Stimulated activated CD4-positive, alpha-beta T cell treated with anti-CD3 and anti-CD28 coated beads, Interleukin-15, amount 100 ng/mL, for 48 hours (primary cell): ENCODE measurements around the gene NBEA.
"Not testable (repeated sequence)": the region's sequence is repeated elsewhere in the genome, so short reads cannot be mapped to it uniquely, and the experiment has no call there.

ENCODE experiments used
- DNase-seq, 2 donors: peaks; one replicate each; pipeline ENCODE4 v3.0.0-alpha.2; 2020; ENCODE audit warnings: low read depth in 2 of 2

Gene NBEA

DNA sequence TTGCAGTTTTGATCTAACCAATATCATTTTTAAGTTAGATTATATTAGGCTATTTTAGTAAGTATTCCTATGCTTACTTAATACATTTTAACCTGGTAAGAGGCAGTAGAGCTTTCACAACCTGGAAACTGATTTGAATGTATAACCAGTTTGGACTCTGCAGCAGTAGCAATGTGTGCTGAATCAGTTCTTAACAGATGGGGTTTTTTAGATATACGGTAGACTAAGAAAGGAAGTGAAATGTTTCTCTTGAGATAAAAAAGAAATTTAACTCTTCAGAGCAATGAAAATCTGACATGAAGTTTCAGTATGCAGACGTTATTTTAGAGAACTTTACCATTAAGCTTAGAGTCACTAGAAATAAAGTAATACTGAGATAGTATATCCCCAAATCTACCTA, 2.7 kb downstream of the NBEA start:
- no peak for DNase-seq

DNA sequence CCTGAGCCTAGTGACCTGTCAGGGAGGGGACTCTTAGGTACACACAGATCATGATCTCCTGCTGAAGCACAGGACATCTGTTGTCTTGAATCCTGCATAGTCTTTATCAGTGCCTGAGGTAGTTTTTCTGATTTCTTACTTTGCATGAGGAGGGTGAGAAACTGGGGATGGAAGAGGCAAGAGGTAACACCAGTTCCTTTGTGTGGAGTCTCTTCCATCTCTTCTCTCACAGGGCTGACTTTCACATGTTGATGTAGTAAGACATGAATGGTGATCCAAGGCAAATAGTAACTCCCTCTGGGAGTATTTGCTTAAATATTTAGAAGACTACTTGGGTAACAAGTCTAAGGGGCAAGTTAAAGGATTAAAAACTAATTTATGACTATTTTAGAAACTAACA, 9.5 kb downstream of the NBEA start:
- DNase-seq: no peak

DNA sequence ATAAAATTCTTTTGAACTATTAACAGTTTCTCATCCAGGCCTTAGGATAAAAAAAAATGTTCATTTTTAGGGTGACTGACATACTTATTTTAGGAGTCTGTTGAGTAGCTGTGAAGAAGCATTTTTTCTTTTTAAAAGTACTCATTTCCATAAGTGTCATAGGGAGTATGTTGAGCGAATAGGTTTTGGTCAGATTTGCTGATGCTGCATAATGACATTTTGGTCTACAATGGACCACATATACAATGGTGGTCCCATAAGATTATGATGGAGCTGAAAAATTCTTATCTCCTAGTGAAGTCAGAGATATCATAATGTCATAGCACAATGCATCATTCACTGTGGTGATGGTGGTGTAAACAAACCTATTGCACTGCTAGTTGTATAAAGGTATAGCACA, 17.4 kb downstream of the NBEA start:
- no peak for DNase-seq

DNA sequence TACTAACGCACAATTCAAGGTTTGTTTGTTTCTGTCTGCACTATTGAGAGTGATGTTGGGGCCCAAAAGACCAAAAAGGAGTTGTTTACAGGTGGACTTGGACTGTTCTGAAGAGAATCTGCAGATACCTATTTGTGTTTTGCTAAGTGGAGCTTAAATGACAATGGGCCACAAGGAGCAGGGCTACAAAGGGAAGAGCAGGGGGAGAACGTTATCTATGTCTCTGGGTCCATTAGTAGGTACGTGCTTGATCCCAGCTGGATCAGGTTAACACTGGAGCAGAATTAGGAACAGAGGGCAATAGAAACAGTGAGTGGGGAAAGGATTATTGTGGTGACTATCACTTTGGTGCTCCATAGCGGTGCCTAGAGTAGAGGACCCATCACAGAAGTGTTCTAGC, 22.5 kb downstream of the NBEA start:
- DNase-seq: no peak

DNA sequence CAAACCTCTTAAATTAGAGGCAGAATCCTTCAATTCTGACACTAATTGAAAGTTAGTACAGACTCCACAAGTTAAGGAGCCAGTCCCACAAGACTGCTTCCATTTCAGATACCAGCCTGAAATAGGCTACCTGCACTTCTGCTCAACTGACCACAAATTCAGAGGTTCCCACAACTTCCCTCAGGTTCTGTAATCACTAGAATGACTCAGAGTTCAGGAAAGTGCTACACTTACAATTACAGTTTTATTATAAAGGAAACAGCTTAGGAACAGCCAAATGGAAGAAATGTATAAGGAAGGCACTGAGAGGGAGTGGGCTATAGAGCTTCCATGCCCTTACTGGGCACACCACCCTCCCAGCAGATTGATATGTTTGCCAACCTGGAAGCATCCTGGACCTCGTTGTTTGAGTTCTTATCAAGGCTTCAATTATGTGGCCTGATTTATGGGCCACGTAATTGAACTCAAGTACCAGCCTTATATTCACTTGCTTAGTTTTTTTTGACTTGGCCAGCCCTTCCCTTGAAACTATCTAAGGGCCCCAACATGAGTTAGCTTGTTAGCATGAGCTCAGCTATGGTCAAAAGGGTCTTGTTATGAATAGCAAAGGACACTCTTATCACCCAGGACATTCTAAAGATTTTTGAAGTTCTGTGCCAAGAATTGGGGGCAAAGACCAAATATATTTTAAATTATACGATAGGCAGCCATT, 25.9 kb downstream of the NBEA start:
- DNase-seq: no peak

DNA sequence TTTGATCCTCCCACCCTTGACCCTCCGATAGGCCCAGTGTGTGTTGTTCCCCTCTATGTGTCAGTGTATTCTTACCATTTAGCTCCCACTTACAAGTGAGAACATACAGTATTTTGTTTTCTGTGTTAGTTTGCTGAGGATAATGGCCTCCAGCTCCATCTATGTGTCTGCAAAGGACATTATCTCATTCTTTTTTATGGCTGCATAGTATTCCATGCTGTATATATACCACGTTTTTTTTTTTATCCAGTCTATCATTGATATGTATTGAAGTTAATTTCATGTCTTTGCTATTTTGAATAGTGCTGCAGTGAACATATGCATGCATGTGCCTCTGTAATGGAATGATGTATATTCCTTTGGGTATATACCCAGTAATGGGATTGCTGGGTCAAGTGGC, 27.5 kb downstream of the NBEA start:
- not testable (repeated sequence) for DNase-seq

DNA sequence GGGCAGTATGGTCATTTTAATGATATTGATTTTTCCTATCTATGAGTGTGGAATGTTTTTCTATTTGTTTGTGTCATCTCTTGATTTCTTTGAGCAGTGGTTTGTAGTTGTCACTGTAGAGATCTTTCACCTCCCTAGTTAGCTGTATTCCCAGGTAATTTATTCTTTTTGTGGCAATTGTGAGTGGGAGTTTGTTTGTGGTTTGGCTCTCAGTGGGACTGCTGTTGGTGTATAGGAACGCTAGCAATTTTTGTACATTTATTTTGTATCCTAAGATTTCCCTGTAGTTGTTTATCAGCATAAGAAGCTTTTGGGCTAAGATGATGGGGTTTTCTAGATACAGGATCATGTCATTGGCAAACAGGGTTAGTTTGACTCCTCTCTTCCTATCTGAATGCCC, 28.9 kb downstream of the NBEA start:
- DNase-seq: no peak

DNA sequence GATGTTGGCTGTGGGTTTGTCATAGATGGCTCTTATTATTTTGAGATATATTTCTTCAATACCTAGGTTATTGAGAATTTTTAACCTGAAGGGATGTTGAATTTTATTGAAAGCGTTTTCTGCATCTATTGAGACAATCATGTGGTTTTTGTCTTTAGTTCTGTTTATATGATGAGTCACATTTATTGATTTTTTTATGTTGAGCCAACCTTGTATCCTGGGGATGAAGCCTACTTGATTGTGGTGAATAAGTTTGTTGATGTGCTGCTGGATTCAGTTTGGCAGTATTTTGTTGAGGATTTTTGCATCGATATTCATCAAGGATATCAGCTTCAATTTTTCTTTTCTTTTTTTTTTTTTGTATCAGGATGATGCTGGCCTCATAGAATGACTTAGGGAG, 29.4 kb downstream of the NBEA start:
- DNase-seq: no peak

DNA sequence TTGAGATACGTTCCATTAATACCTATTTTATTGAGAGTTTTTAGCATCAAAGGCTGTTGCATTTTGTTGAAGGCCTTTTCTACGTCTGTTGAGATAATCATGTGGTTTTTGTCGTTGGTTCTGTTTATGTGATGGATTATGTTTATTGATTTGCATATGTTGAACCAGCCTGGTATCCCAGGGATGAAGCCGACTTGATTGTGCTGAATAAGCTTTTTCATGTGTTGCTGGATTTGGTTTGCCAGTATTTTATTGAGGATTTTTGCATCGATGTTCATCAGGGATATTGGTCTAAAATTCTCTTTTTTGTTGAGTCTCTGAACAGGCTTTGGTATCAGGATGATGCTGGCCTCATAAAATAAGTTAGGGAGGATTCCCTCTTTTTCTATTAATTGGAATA, 43.1 kb downstream of the NBEA start:
- not testable (repeated sequence) for DNase-seq

DNA sequence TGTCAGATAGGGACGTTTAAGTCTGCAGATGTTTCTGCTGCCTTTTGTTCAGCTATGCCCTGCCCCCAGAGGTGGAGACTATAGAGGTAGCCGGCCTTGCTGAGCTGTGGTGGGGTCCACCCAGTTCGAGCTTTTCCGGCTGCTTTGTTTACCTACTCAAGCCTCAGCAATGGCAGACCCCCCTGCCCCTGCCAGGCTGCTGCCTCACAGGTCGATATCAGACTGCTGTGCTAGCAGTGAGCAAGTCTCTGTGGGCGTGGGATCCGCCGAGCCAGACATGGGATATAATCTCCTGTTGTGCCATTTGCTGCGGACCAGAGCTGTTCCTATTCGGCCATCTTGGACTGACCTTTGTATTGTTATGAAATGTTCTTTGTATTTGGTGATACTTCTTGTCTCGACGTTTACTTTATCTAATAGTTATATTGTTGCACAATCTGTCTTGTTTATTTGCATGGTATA, 46.3 kb downstream of the NBEA start:
- DNase-seq: no peak

DNA sequence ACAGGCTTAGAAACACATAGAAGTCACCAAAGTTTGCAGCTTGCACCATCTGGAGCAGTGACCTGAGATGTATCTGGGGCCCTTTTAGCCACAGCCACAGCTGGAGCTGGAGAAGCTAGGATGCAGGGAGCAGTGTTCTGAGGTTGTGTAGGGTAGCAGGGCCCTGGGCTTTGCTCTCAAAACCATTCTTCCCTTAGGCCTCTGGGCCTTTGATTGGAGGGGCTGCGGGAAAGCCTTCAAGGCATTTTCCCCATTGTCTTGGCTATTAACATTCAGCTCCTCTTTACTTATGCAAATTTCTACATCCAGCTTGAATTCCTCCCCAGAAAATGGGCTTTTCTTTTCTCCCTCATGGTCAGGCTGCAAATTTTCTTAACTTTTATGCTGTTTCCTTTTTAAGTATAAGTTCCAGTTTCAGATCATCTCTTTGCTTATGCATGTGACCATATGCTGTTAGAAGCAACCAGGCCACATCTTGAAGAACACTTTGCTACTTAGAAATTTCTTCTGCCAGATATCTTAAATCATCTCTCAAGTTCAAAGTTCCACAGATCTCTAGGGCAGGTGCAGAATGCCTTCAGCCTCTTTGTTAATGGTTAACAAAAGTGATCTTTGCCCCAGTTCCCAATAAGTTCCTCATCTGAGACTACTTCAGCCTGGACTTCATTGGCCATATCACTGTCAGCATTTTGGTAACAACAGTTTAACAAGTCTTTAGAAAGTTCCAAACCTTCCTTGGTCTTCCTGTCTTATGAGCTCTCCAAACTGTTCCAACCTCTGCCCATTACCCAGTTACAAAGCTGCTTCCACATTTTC, 48.5 kb downstream of the NBEA start:
- no peak for DNase-seq

DNA sequence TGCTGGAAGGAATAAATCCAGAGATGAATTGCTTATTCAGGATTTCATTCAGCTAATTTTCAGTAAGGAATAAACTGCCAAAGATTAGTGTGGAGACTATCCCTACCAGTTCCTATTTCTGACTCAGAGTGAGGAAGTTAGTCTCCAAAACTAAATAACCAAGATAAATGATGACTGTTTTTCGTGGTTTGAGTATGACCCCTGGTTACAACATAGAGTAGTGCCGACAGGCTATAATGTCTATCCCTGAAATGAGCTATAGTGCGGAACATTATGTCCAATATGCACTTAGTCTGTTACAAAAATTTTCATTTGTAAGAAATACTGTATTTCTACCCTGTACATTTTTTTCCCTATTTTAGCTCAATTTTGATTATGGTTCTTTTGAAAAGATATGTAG, 51.4 kb downstream of the NBEA start:
- DNase-seq: no peak

DNA sequence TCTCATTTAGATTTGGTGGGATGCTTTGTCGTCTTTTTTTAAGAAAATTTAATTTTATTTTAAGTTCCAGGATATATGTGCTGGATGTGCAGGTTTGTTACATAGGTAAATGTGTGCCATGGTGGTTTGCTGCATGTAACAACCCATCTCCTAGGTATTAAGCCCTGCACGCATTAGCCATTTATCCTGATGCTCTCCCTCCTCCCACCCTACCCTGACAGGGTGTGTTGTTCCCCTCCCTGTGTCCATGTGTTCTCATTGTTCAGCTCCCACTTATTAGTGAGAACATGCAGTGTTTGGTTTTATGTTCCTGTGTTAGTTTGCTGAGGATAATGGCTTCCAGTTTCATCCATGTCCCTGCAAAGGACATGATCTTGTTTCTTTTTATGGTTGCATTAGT, 61.7 kb downstream of the NBEA start:
- DNase-seq: not testable (repeated sequence)

DNA sequence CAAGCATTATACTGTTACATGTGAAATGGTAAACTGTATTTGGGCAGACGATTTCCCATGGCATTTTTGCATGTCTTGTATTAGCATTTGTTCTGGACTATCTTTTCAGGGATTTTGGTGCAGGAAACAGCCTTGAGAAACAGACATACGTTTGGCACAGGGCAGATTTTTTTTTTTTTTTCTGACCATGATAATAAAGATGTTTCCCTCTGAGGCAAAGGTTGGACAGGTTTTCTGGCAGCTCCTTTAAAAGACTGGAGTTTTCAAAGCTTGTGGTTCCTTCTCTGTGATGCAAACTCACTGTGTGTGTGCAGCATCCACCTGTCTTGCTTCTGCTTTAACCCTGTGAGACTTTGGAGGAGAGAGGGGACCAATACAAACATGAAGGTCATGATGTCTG, 63.0 kb downstream of the NBEA start:
- DNase-seq: no peak

DNA sequence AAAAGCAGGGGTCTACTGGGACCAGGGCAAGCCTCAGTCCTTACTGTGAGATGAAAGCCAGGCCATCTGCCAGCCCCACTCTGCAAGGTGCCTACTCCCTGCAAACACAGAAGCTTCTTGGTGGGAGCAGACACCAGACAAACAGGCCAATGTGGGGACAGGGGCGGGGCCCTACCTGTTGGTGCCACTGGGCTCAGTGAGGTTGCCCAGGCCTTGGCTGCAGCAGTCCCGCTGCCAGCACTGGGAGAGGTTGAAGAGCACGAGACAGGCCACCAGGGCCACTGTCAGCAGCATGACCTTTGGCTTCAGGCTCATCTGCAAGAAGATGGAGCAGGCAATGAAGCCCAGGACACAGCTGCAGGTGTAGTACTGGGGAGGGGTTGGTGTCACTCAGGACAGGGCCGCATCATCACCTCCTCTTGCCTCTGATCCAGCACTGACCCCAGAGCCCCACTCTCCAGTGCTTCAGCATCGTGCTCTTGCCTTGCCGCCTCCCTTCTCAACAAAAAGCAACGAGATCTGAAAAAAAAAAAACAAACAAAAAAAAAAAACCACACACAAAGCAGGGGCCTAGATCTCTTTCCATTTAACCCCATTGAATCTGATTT, 72.6 kb downstream of the NBEA start:
- no peak for DNase-seq

DNA sequence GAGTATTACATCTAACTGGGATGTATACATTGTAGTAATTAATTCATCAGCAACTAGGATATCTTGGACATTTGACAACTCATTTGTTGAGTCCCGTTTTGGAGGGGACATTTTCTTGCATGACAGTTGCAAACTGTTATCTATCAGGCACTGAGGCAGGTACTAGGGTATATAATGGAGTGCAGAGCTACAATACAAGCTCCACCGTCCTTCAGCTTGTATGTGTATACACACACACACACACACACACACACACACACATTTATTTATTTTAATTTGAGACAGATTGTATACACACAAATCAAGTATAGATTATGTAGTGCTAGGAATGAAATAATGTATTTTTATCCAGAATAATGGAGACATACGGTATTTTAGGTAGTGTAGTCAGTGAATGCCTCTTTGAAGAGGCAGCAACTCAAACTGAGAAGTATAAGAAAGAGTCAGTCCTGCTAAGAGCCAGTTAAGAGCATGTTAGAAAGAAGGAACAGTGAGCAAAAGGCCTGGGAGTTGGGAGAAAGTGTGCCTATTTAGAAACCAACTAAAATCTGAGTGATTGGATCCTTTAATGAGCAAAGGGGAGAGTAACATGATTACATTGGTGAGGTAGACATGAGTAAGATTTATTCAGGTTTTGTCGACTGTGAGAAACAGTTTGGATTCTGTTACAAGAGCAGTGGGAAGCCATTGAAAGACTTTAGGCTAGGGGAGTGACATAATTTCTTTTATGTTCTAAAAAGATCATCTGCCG, 74.5 kb downstream of the NBEA start:
- DNase-seq: no peak

DNA sequence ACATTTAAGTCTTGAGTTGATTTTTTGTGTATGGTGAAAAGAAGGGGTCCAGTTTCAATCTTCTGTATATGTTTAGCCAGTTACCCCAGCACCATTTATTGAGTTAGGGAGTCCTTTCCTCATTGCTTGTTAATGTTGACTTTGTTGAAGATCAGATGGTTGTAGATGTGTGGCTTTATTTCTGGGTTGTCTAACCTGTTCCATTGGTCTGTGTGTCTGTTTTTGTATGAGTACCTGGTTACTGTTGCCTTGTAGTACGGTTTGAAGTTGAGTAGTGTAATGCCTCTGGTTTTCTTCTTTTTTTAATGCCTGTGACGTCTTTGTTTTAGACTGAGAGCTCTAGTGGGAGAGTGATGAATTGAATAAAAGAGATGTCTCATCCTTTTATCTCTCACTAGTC, 83.2 kb downstream of the NBEA start:
- no peak for DNase-seq

DNA sequence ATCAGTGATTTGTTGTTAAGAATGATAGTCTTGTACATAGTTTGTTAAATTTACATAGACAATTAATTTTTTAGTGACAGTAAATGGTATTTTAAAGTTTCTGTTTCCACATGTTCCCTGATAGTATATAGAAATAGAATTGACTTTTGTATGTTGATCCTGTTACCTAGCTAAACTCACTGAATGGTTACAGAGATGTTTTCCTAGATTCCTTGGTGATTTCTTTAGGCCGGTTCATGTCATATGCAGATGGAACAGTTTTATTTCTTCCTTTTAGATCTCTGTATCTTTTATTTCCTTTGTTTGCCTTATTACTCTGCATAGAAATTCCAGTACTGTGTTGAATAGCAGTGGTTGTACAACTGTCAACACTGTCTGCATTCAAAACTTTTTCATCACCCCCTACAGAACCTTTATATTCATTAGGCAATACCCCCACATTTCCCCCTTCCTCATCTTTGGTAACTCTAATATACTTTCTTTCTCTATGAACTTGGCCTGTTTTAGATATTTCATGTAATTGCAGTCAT, 86.3 kb downstream of the NBEA start:
- no peak for DNase-seq

DNA sequence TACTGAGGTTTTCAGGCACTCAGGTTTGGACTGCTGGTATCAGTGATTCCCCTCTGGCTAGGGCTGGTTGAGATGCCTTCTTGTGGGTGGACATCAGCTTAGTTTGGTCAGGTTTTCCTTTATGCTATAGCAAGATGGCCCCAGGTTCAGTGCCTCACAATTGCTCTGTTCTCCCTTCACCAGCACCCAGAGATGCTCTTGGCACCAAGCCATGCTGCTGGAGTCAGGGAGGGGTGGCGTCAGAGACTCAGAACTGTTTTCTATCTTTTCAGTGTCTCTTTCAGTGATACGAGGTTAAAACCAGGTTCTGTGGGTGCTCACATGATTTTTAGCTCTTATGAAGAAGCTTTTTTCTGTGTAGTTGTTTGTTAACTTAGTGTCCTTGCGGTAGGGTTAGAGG, 96.9 kb downstream of the NBEA start:
- DNase-seq: no peak

DNA sequence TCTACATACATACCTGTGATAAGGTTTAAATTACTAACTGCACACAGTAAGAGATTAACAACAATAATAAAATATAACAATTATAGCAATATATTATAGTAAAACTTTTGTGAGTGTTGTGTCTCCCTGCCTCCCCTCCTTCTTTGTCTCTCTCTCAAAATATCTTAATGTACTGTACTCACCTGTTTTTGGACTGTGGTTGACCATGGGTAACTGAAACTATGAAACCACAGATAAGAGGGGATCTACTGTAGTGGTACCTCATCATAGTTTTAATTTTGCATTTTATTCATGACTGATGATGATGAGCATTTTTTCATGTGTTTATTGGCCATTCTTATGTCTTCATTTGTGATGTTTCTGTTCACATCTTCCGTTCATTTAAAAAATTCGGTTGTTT, 104.5 kb downstream of the NBEA start:
- DNase-seq: no peak

DNA sequence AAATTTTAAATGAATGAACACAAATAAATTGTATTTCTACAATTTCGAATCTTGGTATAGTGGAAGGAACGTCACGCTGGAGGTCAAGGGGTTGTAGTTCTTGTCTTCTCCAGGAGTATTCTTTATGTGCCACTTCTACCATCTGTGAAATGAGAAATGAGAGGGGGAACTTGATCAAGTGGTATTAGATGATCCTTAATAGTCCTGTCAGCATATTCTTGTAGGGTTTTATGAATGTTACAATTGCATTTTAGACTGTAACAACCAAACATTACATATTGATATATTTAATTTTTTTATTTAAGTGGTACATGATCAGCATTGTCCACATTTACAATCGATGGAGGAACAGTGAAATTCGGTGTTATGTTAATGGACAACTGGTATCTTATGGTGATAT, 113.6 kb downstream of the NBEA start:
- DNase-seq: no peak

DNA sequence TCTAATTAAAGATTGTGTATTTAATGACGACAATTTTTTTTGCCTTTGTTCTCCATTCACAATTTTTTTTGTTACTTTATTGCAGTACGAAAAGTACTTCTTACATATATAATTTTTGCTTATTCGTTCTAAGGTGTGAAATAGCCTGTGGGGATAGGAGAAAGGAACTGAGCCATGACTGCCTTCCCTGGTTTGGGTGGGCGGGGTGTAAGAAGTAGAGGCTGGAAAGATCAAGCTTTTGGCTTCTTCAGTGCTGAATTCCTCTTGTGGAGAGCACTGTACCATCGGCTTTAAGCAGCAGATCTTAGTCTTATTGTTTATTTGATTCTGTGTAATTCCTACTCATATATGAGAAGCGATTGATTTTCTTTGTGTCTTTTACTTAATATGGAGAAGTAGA, 115.8 kb downstream of the NBEA start:
- DNase-seq: no peak
